H54 (cell line): Measurements from ENCODE around the gene IQCN.

Experiments
- DNase-seq: peaks from one replicate; pipeline ENCODE4 v3.0.0; 2011; ENCODE audit warnings: low spot score, mixed read lengths; ENCODE audit not compliant: insufficient read length
- FAIRE-seq: peaks from 3 replicates; lab custom pipeline; 2011; peaks lifted over from hg19 to GRCh38; lab: Jason Lieb, UNC
- POLR2A ChIP-seq: IDR thresholded peaks from 2 replicates; pipeline ENCODE4 v1.6.1; 2011; ENCODE audit warnings: low read depth, mild to moderate bottlenecking, low read length

Gene IQCN

DNA sequence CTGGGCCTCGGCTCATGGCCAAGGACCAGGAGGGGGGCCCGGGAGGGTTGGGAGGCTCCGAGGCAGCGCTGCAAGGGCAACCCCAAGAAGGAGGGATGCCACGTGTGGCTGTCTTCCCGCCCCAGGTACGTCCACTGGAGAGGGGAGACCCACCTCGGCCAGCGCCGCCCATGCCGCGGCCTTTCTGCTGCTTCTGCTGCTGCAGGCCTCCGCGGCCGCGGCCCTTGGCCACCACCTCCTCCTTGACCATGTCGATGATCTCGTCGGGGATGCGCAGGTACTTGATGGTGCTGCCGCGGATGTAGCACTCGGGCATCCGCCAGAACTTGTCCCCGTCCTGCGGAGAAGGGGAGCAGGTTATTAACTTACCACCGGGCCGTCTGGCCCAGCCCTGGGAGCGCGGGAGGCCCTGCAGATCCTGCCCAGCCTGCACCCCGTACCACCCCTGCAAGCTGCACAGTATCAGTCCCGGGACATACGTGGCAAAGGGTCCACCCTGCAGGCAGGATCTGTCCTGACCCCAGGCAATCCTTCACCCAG, 35.3 kb upstream of the IQCN start:
- DNase-seq (no peak), FAIRE-seq (no peak)

DNA sequence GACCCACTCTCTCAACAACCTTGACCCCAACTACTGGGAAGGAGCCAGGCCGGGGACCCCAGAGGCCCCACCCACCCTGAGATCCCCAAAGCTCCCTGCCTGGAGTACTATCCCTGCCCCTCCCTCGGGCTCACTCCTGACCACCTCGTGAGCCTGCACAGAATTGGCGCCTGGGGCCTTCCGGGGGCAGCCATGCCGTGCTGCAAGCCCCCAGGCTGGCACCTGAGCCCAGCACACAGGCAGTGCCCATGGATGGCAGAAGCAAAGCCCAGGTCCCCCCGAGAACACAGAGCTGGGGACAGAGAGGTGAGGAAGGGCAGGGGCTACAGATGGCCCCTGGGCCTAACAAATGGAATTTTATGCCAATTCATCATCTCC, 34.7 kb upstream of the IQCN start:
- no peak for TF ChIP-seq POLR2A
- DNase-seq = no peak
- no peak for FAIRE-seq

More for the DNA sequence above, 35.3 kb upstream of the IQCN start:
- TF ChIP-seq POLR2A = no peak

DNA sequence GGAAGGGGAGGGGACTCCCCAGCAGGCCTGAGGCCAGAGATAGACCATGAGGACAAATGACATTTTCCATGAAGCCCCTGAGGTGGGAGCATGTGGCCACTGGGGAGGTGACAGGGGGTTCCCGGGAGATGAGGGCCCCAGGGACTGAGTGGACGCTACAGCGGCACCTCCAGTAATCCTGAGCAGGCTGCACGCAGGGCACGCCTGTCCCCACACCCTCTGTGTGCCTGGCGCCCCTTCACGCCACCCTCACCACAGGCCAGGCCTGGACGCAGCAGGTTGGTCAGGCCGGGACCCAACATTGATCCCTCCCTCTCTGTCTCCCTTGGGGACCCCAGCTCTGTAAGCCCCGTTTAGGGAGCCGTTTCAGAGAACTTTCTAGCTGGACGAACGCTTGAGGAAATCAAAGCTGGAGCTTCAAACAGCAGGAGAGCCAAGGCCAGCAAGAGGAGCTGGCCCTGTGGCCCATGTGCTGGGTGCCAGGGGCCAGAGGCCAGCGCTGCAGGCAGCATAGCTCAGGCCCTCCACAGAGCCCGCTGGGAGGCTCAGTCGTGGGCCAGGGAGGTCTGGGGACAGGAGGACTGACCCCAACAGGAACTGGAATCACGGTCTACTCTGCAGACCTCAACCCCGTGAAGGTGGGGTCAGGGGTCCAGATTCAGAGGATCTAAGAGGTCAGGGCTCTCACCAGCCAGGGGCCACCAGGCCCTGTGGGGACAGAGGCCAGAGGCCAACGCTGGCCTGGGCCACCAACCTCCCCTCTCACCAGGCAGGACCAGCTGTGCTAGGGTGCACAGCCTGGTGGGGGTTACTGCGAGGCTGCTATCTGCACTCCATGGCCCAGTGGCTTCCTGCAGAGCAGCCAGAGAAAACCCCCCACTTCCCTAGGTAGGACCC, 34.0 kb upstream of the IQCN start:
- DNase-seq = no peak
- TF ChIP-seq POLR2A = no peak
- FAIRE-seq = no peak

DNA sequence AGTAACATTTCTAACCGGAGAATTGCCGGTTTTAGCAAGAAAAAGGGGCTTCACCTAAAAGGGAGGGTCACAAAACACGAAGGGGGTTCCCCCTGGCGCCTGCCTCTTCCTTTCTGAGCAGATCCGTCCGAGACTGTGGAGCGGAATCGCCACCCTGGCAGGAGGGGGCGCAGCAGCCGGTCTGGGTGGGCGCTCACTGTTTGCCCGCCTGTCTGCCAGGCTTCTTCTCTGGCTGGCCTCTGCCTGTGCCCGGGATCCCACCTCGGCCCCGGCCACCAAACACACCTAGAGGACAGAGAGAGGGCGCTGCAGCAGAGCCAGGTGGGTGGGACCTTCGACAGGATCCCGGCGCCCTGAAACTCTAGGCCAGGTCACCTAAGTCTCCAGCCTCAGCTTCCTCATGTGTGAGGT, 33.0 kb upstream of the IQCN start:
- FAIRE-seq = no peak
- no peak for TF ChIP-seq POLR2A
- DNase-seq = no peak

DNA sequence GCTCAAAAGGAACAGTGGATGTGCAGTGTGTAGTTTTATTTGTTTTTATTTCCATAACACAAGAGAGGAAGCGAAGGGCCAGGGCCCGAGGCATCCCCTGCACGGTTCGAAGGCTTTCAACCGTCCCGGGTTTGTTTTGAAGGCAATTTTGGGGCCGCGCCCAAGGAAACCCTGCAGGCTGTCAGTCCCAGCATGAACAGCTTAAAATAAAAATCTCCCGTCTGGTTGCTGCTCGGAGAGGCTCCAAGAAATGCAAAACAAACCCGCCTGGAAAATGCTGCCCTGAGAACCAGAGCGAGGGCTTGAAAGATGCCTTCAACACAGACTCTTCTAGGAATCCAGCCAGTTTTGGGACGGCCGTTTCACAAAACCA, 32.6 kb upstream of the IQCN start:
- TF ChIP-seq POLR2A = no peak
- FAIRE-seq = no peak

DNA sequence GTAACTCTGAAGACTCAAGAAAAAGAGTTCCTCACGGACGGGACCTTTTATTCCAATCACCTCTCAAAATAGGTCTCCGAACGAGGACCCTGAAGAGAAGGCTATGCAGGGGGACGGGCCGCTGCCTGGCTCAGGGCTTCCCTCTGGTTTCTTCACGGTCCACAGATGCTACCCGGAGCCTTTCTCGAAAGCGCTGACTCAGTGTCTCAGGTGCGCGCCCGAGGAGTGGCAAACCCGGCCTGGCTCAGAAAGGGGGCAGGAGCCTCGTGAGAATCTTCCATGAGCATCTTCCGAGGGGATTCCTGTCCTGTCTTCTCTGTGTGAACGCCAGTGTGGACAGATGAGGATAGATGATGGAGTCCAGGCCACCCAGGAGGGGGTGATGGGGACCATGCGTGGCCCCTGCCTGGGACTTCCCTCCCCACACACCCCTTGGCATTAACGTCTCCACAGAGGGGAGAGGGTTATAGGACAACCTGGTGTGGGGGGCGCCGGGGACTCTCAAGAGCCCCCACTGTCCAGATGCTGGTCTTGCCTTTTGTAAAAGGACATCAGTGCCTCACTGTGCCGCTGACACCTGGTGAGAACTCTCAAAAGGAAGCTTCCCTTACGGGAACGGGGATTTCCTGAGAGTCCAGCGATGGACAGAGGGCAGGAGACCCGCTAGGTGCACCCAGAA, 32.1 kb upstream of the IQCN start:
- no peak for TF ChIP-seq POLR2A
- no peak for FAIRE-seq
- no peak for DNase-seq

More for the DNA sequence above, 32.6 kb upstream of the IQCN start:
- no peak for DNase-seq

DNA sequence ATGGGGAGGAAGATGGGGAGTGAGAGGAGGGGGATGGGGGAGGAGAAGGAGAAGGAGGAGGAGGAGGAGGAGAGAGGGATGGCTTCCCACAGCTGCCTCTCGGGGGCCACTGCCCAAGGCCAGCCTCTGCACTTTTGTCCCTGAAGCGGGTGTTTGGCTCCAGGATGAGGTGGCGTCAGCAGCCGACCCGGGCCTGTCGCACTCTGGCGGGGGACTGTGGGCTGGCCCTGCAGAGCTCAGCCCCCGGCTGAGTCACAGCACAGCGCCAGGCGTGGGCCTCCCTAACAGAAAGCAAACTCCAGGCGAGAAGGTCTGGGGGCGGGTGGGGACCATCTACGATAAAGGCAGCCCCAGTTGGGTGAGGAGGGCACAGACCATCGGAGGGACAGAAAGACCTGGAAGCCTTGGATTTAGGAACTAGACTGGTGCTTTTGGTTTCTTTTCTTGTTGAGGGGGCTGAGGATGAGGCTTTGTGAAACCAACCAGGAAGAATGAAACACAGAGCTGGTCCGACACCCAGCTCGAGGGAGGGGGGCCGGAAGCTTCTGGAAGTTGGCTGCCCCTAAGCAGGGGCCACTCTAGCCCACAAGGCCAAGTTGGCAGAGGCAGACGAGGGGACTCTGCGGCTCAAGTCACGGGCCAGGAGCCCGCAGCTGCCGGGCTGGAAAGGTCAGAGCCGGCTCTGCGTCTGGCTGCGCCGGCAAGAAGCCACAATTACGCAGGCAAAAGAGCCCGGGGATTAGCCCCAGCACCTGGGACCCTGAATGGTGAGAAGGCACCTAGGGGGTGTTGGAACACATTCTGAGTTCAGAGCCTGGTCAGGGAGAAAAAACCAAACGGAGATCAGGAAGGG, 30.4 kb upstream of the IQCN start:
- no peak for FAIRE-seq
- peak; percentile 88 for DNase-seq
- peak; percentile 64 for TF ChIP-seq POLR2A

DNA sequence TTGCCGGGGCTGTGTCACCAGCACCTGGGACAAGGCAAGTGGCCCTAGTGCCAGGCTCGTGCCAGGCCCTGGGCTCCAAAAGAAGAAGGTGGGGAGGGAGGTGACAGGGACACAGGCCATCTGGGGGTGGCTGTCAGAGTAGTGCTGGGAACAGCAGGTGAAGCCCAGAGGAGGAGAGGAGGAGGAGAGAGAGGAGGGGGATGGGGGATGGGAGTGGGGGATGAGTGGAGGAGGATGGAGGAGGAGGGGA, 29.9 kb upstream of the IQCN start:
- no peak for DNase-seq
- TF ChIP-seq POLR2A = no peak
- FAIRE-seq = no peak

DNA sequence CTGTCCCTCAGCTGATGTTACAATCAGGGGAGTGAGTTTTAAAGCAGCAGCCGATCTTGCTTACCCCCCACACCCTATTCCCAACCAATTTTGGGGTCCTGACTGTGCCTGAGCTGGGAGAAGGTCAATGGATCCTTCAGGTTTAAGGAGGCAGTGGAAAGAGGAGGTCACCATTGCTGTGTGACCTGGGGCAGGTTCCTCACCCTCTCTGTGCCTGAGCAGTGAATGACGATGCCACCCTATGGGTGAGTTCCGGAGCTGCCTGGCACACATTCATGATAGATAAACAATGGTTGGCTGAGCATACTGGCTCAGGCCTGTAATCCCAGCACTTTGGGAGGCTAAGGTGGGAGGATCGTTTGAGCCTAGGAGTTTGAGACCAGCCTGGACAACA, 27.5 kb upstream of the IQCN start:
- DNase-seq = no peak
- no peak for FAIRE-seq
- TF ChIP-seq POLR2A = no peak

DNA sequence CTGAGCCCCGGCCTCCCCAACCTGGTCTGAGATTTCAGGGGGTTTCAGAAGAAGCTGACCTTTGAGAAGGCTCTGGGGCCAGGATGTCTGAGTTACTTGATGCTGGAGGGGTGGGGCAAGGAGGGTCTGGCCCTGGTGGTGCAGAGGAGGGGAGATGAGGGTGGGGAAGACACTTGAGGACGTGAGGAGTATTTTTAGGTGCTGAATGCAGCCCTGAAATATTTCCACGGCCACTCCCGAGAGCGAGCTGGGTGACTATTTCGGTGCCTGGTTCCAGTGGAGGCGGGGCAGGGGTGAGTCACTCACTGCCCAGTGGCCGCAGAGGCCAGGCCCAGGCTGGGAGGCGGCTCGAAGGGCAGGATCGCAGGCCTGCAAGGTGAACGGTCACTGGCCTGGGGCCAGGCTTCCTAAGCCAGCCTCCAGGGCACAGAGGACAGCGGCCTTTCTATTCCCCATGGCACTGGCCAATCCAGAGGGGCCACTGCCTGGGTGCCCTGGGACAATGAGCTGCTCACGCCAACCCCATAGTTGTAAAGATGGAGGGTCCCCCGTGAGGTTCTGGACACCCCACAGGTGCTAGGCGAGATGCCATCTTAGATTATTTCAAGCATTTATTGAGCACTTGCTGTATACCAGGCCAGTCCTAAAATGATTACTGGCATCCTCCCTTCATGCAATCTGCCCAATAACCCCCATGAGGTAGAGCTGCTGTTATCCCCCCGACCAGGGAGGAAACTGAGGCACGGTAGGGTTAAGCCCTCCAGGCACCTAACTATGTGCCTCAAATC, 26.9 kb upstream of the IQCN start:
- FAIRE-seq = peak; percentile 33
- no peak for TF ChIP-seq POLR2A
- peak; percentile 91 for DNase-seq

DNA sequence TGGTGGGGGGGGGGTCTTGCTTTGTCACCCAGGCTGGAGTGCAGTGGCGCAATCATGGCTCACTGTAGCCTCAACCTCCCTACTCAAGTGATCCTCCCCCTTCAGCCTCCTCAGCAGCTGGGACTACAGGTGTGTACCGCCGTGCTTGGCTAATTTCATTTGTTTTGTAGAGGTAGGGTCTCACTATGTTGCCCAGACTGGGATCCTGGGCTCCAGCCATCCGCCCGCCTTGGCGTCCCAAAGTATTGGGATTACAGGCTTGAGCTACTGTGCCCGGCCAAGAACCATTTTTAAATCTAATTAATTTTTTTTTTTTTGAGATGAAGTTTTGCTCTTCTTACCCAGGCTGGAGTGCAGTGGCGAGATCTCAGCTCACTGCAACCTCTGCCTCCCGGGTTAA, 25.4 kb upstream of the IQCN start:
- TF ChIP-seq POLR2A = no peak
- DNase-seq (no peak), FAIRE-seq (no peak)

DNA sequence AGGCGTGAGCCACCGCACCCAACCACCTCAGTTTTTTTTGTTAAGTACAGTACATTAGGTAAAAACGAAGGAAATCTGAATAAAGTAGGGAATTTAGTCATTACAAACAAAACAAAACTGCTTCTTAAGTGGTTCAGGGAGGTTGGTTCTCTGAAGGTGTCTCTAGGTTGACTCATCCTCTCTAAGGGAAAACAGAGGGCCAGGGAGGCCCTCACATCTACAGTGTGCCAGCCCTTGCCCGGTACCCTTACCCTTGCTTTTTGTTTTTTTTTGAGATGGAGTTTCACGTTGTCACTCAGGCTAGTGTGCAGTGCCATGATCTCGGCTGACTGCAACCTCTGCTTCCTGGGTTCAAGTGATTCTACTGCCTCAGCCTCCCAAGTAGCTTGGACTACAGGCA, 24.3 kb upstream of the IQCN start:
- DNase-seq (no peak), FAIRE-seq (no peak)
- TF ChIP-seq POLR2A = no peak

DNA sequence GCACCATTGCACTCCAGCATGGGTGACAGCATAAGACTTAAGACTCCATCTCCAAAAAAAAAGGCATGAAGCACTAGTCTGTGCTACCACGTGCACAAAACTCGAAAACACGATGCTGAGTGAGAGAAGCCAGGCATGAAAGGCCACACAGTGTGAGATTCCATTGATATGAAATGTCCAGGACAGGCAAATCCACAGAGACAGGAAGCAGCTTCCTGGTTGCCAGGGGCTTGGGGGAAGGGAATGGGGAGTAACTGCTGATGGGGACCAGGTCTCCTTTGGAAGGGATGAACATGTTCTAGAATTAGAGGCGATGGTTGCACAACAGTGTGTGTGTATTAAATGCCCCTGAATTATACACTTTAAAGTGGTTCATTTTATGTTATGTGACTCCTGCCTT, 23.1 kb upstream of the IQCN start:
- FAIRE-seq = no peak

More for the DNA sequence above, 23.1 kb upstream of the IQCN start:
- TF ChIP-seq POLR2A = no peak
- DNase-seq = no peak
